HG03108 (cell line): ENCODE measurements around the gene TRIM63.

Experiments used
- ATAC-seq: cut with Tn5 transposase; IDR thresholded peaks from one replicate; pipeline ENCODE4 v1.9.1; 2021; ENCODE audit warnings: moderate library complexity; ENCODE audit not compliant: unreplicated experiment

The TRIM63 gene

GRCh38 chr1:26020330-26020768, 47.1 kb downstream of the TRIM63 start:
- ATAC-seq, result no peak

GRCh38 chr1:26019641-26020315, 47.7 kb downstream of the TRIM63 start:
- ATAC-seq, result no peak

DNA sequence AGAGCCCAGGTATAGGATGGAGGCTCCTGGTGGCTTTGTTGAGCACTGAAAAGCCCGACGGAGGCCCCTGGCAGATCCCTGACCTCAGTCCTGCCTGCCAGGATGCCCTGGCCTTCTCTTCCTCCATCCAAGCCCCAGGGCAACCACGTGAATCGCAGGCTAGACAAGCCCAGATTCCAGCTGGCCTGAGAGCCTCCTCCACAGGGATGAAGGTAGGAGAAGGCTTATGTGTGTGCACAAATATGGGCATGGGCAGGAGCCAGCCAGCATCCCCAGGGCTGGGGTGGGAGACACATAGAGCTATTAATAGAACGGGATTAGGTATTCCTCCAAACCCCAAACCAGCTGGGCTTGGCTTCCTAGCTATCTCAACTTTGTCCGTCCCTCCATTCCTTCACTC, 49.8 kb downstream of the TRIM63 start:
- no peak for ATAC-seq

- ATAC-seq, result no peak
These were observed 50.4 kb downstream of the TRIM63 start for GRCh38 chr1:26016953-26017545.

GRCh38 chr1:26016258-26016952, 51.0 kb downstream of the TRIM63 start:
- ATAC-seq, result no peak

DNA sequence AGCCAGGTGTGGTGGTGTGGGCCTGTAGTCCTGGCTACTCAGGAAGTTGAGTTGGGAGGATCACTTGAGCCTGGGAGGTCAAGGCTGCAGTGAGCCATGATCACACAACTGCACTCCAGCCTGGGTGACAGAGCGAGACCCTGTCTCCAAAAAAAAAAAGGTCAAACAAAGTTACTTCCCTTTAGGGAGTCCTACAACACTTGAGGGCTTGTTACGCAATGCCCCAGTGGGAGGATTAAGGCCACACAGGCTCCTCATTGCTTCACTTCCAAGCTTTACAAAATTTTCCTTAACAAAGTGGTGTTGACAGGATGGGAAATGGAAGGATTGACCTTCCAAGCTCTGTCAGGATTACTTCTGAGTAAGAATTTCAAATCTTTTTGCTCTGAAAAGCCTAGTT, 52.1 kb downstream of the TRIM63 start:
- ATAC-seq, result no peak

DNA sequence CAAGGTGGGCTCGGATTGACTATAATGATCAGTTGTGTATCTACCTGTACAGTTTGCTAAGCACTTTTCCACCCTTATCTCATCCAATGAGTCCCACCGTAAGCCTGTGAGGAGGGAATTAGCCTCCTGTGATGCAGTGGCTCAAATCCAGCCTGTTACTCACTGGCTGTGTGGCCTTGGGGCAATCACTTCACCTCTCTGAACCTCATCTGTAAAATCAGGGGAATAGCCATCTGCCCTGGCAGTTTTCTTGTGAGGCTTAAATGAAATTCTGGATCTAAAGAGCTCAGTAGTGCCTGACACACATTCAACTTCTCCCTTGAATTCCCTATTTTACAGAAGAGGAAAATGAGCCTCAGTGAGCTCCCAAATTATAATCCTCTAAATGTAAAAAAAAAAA, 53.3 kb downstream of the TRIM63 start:
- no peak for ATAC-seq

- ATAC-seq, result no peak
These were observed 54.6 kb downstream of the TRIM63 start for GRCh38 chr1:26012864-26013263.

- no peak for ATAC-seq
These were observed 56.6 kb downstream of the TRIM63 start for GRCh38 chr1:26010825-26011224.

DNA sequence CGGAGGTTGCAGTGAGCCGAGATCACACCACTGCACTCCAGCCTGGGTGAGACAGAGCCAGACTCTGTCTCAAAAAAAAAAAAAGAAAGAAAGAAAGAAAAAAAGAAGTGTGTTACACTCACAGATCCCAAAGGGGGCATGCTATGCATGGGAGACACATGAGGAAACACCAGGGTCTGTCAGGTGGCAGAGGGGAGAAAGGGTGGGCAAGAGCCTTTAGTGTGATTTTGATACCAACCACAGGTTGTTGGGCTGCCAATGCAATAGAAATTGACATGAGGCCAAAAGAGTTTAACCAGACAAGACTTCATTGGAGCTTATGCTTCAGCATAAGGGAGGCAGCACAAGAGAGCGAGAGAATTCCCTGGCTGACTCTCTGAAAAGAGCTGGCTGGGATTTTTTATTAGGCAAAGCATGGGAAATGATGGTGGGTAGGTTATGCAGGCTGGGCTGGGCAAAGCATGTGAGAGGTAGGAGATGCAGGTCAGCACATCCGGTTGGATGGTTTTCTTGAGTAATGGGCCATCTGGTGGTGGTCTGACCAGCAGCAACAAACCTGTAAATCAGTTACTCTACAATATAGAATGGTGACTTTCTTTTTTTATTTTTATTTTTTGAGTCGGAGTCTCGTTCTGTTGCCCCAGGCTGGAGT, 57.5 kb downstream of the TRIM63 start:
- ATAC-seq, result no peak

DNA sequence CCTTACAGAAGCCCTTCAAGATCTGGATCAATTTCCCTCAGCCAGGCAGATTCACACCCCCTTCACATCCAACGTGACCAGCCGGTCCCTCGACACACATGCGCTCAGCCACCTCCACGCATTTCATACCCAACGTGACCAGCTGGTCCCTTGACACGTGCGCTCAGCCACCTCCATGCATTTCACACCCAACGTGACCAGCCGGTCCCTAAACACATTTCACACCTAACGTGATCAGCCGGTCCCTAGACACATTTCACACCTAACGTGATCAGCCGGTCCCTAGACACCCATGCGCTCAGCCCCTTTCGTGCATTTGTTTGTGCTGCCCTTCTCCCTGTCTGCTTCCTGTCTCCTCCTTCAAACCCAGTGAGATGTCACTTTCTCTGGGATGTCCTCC, 60.7 kb downstream of the TRIM63 start:
- no peak for ATAC-seq

GRCh38 chr1:26005434-26006105, 61.9 kb downstream of the TRIM63 start:
- ATAC-seq, result no peak

GRCh38 chr1:26003756-26004155, 63.7 kb downstream of the TRIM63 start:
- ATAC-seq, result no peak

DNA sequence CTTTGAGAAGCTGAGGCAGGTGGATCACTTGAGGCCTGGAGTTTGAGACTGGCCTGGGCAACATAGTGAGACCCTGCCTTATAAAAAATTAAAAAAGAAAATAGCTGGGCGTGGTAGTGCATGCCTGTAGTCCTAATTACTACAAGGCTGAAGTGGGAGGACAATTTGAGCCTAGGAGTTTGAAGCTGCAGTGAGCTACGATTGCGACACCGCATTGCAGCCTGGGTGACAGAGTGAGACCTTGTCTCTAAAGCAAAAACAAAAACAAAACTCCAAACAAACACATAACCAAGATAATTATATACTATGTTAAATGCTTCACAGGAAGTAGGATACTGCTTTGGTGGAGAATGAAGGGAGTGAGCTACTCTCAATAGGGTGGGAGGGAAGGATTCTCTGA, 64.2 kb downstream of the TRIM63 start:
- no peak for ATAC-seq
